NCI-H1694 (cell line): ENCODE results near the gene ZSCAN12.
"Not testable (repeated sequence)": the region's sequence is repeated elsewhere in the genome, so short reads cannot be mapped to it uniquely, and the experiment has no call there.

Source experiments
- DNase-seq: peaks from one replicate; lab custom pipeline; 2025; lab: John Stamatoyannopoulos, UW

ZSCAN12 gene

DNA sequence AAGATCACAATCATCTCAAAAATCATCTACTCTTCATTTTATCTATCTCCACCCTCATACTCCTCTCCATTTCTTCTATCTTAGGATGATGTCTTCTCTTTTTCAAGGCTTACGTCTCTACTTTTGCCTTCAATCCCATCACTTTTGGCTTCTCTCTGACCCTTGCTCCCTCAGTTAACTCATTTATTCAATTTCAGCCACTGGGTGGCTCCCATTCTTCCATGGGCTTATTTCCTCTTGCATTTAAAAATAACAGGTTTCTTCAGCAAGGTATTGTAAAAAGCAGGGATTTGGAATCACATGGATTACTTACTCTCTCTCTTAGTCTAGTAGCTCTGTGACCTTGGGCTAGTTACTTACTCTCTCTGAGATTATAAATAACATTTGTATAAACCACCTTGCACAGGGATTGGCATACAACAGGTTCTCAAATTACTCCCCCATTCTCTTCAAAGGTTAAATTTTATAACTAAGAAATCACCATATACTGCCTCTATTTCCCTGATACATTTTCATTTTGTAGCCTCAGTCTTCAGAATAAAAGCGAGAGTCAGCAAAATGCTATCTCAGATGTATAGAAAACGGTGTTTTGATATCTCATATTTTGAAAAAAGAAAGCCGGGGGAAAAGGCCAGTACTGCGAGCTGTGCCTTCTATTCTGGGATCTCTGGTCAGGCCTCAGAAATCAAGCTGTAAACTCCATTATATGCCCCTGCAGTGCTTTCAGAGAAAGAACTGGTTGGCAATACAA lies 5.5 kb downstream of the ZSCAN12 start:
- no peak for DNase-seq

DNA sequence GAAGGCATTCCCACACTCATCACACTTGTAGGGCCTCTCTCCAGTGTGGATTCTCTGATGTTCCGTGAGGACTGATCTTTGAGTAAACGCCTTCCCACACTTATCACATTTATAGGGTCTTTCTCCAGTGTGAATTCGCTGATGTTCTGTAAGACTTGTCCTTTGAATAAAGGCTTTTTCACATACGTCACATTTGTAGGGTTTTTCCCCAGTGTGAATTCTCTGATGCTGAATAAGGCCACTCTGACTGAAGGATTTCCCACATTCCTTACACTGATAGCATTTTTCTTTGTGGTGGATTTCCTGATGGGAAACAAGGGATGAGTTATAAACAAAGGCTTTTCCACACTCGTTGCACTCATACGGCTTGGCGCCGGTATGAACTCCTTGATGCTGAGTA lies 8.9 kb downstream of the ZSCAN12 start:
- no peak for DNase-seq

DNA sequence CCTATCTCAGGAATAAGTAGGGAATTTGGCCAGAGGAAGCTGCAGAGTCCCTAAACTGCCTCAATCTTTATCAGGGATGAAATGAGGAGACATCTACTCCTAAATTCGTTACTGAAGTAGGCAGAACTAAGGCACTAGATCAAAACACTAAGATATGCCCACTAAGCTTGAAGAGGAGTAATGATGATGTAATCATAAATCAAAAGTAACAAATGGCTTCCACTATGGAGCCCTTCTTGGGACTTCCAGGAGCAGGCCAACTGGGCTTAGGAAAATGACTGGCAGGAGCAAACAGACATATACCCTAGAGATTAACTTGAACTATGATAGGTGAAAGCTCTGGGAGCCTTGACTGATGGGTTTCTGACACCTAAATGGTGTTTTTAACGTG lies 15.4 kb downstream of the ZSCAN12 start:
- no peak for DNase-seq

DNA sequence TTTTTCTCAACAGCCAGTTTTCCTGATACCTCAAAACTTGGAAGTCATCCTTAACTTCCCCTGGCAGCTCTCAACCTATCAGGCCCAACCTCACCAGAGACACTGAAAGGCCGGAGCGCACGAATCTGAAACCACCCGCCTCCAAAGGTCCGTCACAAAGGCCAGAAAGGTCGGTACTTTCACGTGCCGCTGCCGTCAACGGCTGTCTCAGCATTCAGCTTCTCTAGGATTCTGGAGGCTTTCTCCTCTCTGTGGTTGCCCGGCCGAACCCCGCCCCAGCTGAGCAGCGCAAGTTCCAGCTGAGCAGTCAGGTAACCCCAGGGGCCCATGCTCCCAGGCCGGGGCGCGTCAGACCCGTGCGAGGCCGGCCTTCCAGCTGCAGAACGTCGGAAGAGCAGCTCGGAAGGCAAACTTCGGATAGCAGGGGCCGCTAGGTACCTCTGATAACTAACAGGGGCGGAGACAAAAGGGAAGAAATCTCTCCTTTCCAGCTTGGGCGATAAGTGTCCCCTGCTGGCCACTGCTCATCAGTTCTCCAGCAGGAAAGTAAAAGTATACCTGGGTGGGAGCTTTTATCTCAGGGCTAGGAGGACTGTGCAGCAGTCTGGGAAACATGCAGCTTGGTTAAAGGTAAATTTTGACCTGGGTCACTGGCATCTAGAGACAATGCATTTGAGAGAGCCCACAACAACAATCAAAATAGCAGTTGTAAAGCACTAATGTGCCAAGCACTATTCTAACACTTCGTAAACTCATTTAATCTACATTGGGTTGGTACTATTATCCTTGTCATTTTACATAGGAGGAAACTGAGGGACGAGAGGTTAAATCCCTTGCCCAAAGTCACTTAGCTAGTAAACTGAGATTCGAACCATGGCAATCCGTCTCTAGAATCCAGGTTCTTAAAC lies 16.1 kb downstream of the ZSCAN12 start:
- no peak for DNase-seq

- DNase-seq, result no peak
Observed at GRCh38 chr6:28380381-28380780, 19.2 kb downstream of the ZSCAN12 start.

DNA sequence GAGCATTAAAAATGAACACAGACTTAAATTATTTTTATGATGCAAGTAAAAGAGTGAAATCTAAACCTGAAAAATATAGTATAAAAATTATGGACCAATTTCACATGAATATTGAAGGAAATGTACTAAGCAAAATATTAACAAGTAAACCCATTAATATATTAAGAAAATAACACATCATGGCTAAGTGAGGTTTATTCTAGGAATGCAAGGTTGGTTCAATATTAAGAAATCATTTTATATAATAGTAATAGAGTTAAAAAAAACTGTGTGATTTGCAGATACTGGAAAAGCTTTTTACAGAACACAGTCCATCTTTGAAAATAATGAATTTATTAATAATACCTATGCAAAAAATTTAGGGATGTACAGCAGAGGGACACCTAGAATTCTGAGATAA lies 20.9 kb downstream of the ZSCAN12 start:
- DNase-seq, result no peak

DNA sequence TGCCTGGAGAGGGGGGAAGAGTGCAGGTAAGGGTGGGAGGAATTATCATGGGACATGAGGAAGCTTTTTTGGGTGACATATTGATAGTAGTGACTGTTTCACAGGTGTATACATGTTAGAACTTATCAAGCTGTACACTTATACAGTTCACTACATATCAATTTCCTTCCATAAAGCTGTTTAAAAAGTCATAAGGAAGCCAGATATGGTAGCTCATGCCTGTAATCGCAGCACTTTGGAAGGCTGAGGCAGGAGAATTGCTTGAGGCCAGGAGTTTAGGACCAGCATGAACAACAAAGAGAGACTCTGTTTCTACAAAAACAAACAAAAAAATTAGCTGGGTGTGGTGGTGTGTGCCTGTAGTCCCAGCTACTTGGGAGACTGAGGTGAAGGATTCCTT lies 21.7 kb downstream of the ZSCAN12 start:
- no peak for DNase-seq

DNA sequence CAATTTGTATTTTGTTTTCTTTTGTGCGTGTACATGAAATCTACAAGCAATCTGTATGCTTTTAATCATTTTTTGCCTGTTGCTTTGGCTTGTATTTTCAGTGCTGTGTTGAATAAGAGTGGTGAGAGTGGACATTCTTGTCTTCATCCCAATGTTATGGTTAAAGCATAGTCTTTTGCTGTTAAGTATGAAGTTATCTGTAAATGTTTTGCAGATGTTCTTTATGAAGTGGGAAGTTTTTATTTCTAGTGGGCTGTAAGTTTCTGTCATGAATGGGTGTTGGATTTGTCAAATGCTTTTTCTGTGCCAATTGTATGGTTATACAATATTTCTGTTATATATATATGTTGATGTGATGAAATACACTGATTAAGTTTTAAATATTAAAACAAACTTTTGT lies 25.6 kb downstream of the ZSCAN12 start:
- DNase-seq, result no peak

DNA sequence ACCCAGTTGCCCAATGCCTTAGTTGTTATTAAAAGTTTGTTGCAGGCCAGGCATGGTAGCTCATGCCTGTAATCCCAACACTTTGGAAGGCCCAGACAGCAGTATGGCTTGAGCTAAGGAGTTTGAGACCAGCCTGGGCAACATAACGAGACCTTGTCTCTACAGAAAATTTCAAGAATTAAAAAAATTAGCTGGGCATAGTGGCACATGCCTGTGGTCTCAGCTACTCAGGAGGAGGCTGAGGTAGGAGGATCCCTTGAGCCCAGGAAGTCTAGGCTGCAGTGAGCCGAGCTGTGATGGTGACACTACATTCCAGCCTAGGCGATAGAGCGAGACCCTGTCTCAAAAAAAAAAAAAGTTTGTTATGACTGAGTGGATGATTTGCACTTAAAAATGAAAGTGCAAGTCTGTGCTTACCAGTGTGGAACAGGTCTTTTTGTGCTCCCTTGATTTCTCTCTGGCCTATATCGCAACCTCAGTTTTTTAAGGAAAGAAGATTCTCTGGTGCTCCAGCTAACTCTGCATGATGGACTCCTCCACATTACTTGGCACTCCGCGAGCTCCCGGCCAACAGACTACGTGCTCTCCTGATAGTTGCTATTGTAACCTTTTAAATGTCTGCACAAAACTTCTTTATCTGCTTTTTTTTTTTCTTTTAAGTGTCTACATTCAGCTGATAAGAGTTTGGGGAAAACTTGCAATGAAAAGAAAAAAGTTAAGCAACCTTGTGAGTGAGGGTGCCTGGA lies 27.7 kb downstream of the ZSCAN12 start:
- no peak for DNase-seq

DNA sequence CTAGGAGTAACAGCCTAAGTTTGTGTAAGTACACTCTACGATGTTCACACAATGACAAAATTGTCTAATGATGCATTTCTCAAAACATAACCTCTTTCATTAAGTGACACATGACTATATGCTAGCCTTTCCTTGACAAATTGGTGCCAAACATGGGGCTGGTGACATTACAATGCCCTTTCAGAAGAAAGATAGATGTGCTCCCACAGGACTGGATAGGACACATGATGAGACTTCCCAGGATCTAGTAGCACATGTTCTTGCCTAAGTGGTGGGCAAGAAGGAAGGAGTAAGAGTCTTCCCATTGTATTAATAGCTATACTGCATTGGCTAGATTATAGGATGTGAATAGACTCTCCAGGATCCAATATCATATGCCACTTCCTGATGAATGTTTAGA lies 28.3 kb downstream of the ZSCAN12 start:
- DNase-seq, result no peak

DNA sequence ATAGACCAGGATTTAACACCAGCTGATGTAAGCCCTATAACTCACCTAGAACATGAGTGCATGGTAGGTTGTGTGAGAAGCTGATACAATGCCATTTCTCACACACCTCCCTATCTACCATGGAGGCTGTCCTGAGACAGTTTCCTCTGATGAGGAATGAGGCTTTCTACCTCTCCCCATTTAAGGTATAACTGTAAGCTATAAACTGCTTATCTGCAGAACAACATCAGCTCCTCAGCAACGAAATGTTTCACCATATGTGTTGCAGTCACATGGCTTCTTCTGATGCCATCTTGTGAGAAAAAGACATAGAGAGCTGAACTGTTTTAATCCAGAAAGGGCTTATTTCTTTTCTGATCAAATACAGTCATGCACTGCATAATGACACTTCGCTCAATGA lies 29.1 kb downstream of the ZSCAN12 start:
- no peak for DNase-seq

GRCh38 chr6:28369463-28369862 lies 30.1 kb downstream of the ZSCAN12 start:
- DNase-seq, result no peak

DNA sequence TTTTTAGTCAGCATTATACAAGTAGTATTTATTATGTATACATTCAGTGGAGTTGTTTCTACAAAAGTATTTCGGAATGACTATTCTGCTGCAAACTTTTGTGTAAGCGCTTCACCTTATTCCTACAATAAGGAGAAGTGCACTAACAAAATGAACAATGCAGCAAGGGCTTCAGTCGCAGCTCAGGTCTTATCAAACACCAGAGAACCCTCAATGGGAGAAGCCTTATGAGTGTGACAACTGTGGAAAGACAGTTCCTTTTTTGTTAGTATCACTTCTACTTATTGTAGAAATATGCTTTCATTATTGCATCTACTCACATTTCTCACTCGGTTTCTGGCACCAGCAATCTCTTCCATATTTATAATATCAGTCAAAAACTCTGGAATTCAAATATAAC lies 31.0 kb downstream of the ZSCAN12 start:
- DNase-seq, result no peak

GRCh38 chr6:28365590-28365989 lies 34.0 kb downstream of the ZSCAN12 start:
- not testable (repeated sequence) for DNase-seq

DNA sequence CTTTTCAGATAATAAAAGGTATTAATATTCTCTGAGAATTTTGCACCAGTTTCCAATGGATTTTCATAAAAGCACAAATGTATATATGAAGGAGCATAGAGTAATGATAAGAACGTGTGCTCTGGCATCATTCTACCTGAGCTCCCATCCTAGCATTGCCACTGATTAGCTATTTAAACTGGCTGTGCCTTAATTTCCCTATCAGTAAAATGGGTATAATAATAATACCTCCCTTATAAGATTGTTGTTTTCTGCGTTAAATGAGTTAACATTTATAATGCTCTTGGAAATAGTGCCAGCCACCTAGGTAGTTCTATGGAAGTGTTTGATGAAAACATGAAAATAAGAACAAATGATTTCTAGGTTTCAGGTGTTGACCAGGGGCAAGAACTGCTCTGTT lies 38.6 kb downstream of the ZSCAN12 start:
- DNase-seq, result no peak

GRCh38 chr6:28359562-28359961 lies 40.0 kb downstream of the ZSCAN12 start:
- not testable (repeated sequence) for DNase-seq

DNA sequence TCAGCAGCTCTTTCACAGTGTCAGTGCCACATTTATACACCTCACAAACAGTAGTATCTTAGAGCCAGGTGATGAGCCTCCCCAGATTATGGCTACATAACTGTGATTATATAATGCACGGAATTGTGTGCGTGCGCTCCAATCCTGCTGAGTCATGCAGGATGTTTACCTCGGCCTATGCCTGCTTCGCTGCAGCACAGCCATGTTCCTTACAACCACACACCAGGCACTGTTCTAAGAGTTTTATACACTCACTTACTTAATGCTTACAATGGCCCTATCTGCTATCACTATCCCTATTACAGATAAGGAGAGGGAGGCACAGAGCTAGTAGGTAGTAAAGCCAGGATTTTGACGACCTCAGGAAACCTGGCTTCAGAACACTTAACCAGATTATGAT lies 42.5 kb downstream of the ZSCAN12 start:
- no peak for DNase-seq

- no peak for DNase-seq
Observed at GRCh38 chr6:28356666-28357020, 42.9 kb downstream of the ZSCAN12 start.

DNA sequence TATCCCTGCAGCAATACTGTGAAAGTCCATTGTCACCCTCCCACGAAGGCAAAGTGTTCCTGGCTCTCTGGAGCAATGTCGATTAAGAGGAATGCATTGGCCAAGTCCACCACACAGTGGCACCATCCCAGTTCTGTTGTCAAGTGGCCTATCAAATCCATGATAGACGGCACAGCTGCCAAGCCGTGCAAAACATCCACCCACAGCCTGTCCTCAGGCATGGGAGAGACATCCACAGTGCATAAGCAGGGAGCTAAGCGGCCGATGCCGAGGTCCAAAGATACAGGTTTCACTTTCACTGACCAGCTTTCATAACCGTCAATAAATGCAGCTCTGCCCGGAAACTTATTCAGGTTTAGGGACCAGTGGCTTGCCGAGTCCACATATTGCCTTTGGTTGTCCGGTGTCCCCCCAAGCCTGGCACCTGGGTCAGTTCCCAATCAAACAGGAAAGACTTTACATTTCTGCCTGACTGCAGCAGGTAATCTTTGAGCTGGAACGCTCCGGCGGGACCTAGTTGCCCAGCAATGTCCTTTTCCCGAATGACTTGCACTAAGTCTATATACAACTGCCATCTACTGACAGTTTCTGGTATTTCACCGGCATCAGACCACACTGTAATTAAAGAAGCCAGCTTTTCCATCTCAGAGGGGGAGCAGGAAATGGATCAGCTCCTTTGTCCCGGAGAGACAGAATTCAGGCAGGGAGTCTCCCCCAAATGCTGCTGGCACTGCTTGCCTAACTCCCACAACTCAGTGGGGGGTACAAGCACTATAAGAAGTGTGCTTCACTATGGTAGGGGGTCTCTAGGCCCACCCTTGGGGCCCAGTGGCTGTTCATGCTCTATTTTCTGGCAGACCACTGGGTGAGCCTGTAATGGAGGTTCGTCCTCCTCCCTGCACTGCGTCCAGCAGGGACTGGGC lies 43.5 kb downstream of the ZSCAN12 start:
- peak; percentile 70 for DNase-seq

- DNase-seq, result no peak
Observed at GRCh38 chr6:28354688-28355554, 44.6 kb downstream of the ZSCAN12 start.
